Stomach (tissue), 9 donors: ENCODE measurements around the gene CCL7. TPM values are rescaled to one million over a fixed set of nuclear protein-coding genes. Genes with fewer than 3 reads are reported as not detected.

Experiments
- DNase-seq, 2 donors: peaks; one replicate each; pipeline versions ENCODE4 v3.0.0 to v3.0.0-alpha.2; 2013 to 2019
- H3K27ac ChIP-seq, 5 donors: fragments of 200-600 bp in 4 of 5; sonication (generic) in 4 of 5; one replicate each; pipeline ENCODE4 v1.5.1; 2013 to 2019; ENCODE audit warnings: mild to moderate bottlenecking in 1 of 5, moderate library complexity in 1 of 5
- H3K27me3 ChIP-seq, 3 donors: fragments of 200-600 bp; sonication (generic); one replicate each; pipeline ENCODE4 v1.5.1; 2017 to 2019; ENCODE audit warnings: mixed run types in 1 of 3
- H3K36me3 ChIP-seq, 4 donors: fragments of 200-600 bp; sonication (generic); 1 replicate in 3 of 4; 2 replicates in 1 of 4; pipeline ENCODE4 v1.5.1; 2016 to 2019
- H3K4me1 ChIP-seq, 4 donors: fragments of 200-600 bp; sonication (generic); one replicate each; pipeline ENCODE4 v1.5.1; 2016 to 2019
- H3K4me3 ChIP-seq, 4 donors: fragments of 200-600 bp; sonication (generic) in 3 of 4; one replicate each; pipeline ENCODE4 v1.5.1; 2016 to 2019; ENCODE audit warnings: mild to moderate bottlenecking in 1 of 4
- H3K9me3 ChIP-seq, 4 donors: fragments of 200-600 bp; sonication (generic); one replicate each; pipeline ENCODE4 v1.5.1; 2016 to 2019
- EP300 ChIP-seq: sonication (generic); formaldehyde crosslinking; IDR thresholded peaks from one replicate; pipeline ENCODE4 v1.6.1; 2017; ENCODE audit warnings: antibody characterized with exemption
- POLR2A ChIP-seq, 4 donors: fragments of 450-650 bp; IDR thresholded peaks; one replicate each; pipeline ENCODE4 v1.6.1; 2016; ENCODE audit warnings: antibody characterized with exemption in 4 of 4, control low read depth in 2 of 4, mild to moderate bottlenecking in 1 of 4, moderate library complexity in 1 of 4
- POLR2AphosphoS5 ChIP-seq, 3 donors: sonication (generic); formaldehyde crosslinking; IDR thresholded peaks; one replicate each; pipeline ENCODE4 v1.6.1; 2016; ENCODE audit warnings: antibody characterized with exemption in 3 of 3
- WGBS, 5 donors: extraction: QIAGEN DNeasy Blood & Tissue Kit in 3 of 5; methylation state at CpG; one replicate each; pipeline versions ENCODE4 v1.1.5 to v1.1.7; 2013 to 2018; 5-methylcytosine and 5-hydroxymethylcytosine counted together
- intact Hi-C: fragments of 100-400 bp; cut with DNase I; formaldehyde crosslinking; loops from one replicate; pipeline ENCODE4 v1.15.1; 2023; ENCODE audit warnings: low total_unique reads
- polyA plus RNA-seq, 3 donors: library from polyadenylated mRNA; stranded (reverse); fragments of 200-250 nt; gene quantifications; one replicate each; pipeline ENCODE4 v1.2.3, GENCODE V29; 2013
- total RNA-seq, 5 donors: library from RNA; depleted of rRNA; stranded (reverse); fragments of >200 nt; gene quantifications; one replicate each; pipeline versions ENCODE4 v1.1.0 to v1.2.3, GENCODE V29; 2014 to 2016
- TF ChIP-seq, protein P1 (sequence below), 7 experiments: fragments of 450-650 bp in 4 of 7; fragments of 200-600 bp in 3 of 7; sonication (generic) in 3 of 7; IDR thresholded peaks; one replicate each; pipeline ENCODE4 v1.5.1; 2016 to 2019; ENCODE audit warnings: antibody characterized with exemption in 7 of 7, control low read depth in 2 of 7, mild to moderate bottlenecking in 1 of 7
- donor health status: healthy with polysubstance abuse.
- donor health status: Bipolar disorder and iron deficiency.
- donor health status: healthy.

The CCL7 gene
- total and polyA plus RNA-seq, 8 donors, result not detected

DNA sequence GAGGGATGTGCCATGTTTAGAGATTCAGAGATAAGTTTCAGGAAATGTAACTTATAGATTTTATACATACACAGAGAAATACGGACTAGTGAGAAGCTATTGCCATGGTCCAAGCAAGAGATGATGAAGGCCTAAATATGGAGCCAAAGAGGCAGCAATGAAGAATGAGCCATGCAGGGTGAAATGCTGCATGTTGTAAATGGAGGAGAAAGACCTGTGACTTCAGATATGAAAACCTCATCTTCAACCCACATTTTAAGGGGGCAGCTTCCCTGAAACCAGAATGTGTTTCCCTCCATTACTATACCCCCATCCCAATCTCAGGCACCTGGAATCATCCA, 12.1 kb upstream of the CCL7 start:
- no peaks in the 10 kb centered on the region for H3K27me3 ChIP-seq
- H3K4me1 ChIP-seq, result peaks cover 18 to 32% (median 24%) of the 10 kb centered on the region in 4 donors
- no peaks in the 10 kb centered on the region for H3K36me3 ChIP-seq
- TF ChIP-seq EP300 (no peak), POLR2A (IDR thresholded peaks at IDR 0.05) (no peak), POLR2AphosphoS5 (IDR thresholded peaks at IDR 0.05) (no peak)
- TF ChIP-seq, protein P1, sequence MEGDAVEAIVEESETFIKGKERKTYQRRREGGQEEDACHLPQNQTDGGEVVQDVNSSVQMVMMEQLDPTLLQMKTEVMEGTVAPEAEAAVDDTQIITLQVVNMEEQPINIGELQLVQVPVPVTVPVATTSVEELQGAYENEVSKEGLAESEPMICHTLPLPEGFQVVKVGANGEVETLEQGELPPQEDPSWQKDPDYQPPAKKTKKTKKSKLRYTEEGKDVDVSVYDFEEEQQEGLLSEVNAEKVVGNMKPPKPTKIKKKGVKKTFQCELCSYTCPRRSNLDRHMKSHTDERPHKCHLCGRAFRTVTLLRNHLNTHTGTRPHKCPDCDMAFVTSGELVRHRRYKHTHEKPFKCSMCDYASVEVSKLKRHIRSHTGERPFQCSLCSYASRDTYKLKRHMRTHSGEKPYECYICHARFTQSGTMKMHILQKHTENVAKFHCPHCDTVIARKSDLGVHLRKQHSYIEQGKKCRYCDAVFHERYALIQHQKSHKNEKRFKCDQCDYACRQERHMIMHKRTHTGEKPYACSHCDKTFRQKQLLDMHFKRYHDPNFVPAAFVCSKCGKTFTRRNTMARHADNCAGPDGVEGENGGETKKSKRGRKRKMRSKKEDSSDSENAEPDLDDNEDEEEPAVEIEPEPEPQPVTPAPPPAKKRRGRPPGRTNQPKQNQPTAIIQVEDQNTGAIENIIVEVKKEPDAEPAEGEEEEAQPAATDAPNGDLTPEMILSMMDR (IDR thresholded peaks at IDR 0.05), result no peak
- H3K27ac ChIP-seq, result no peak overlapping the region
- intact Hi-C loops, result no loop called here
- no peaks in the 10 kb centered on the region for H3K9me3 ChIP-seq
- 70 to 93% (median 76%) methylated on average over 1 of the region's 1 CpG for WGBS, 5 donors
- DNase-seq, result no peak
- H3K4me3 ChIP-seq, result no peak overlapping the region

DNA sequence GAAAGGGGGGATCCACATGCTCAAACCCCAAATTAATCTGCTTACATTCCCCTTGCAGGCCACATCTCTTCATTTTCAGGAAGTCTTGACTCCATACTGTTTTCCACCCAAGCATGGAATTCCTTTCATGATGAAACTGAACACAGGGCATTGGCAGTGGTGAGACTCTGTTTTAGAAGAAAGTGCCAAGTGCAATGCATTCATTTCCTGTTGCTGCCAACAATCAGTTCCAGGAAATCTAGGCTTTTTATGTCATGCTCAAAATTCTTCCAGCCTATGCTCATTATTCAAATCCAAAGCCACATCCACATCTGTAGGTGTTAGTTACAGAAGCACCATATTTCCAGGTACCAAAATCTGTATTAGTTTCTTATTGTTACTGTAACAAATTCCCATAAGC, 10.9 kb upstream of the CCL7 start:
- no peaks in the 10 kb centered on the region for H3K9me3 ChIP-seq
- TF ChIP-seq POLR2A (IDR thresholded peaks at IDR 0.05), result no peak
- TF ChIP-seq POLR2AphosphoS5 (IDR thresholded peaks at IDR 0.05), result peak in 1 of 3 donors; percentile 24
- no peaks in the 10 kb centered on the region for H3K27me3 ChIP-seq
- no peaks in the 10 kb centered on the region for H3K36me3 ChIP-seq
- H3K4me1 ChIP-seq, result peaks cover 7 to 22% (median 15%) of the 10 kb centered on the region in 4 donors
- intact Hi-C loops, result no loop called here
- DNase-seq, result no peak
- H3K27ac ChIP-seq, result no peak overlapping the region
- no peak overlapping the region for H3K4me3 ChIP-seq

DNA sequence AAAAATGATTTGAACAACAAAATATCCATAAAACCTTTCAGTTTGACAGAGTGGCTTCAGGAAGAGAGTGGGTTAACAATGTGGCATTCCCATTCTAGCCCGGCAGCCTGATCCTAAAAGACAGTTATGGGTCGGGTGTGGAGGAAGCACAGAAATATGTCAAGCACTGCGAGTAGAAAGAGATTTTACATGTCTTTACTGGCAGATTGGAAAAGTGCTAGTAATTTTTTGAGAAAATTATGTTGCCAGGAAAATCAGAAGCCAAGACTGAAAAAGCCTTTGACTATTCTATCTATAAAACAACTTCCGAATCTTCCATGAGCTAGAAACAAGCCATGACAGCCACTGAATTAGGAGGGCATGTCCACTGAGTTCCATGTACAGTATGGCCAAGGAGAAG, 9.2 kb upstream of the CCL7 start:
- H3K27me3 ChIP-seq, result no peaks in the 10 kb centered on the region
- intact Hi-C loops, result no loop called here
- 56 to 67% (median 65%) methylated on average over 4 of the region's 4 CpGs for WGBS, 5 donors
- no peak overlapping the region for H3K4me3 ChIP-seq
- no peak for DNase-seq
- H3K4me1 ChIP-seq, result peaks cover 0 to 7% (median under 1%) of the 10 kb centered on the region in 4 donors
- no peaks in the 10 kb centered on the region for H3K36me3 ChIP-seq
- TF ChIP-seq, protein P1 (IDR thresholded peaks at IDR 0.05), result no peak
- TF ChIP-seq EP300 (no peak), POLR2AphosphoS5 (IDR thresholded peaks at IDR 0.05) (no peak), POLR2A (IDR thresholded peaks at IDR 0.05) (no peak)
- no peak overlapping the region for H3K27ac ChIP-seq
- no peaks in the 10 kb centered on the region for H3K9me3 ChIP-seq

DNA sequence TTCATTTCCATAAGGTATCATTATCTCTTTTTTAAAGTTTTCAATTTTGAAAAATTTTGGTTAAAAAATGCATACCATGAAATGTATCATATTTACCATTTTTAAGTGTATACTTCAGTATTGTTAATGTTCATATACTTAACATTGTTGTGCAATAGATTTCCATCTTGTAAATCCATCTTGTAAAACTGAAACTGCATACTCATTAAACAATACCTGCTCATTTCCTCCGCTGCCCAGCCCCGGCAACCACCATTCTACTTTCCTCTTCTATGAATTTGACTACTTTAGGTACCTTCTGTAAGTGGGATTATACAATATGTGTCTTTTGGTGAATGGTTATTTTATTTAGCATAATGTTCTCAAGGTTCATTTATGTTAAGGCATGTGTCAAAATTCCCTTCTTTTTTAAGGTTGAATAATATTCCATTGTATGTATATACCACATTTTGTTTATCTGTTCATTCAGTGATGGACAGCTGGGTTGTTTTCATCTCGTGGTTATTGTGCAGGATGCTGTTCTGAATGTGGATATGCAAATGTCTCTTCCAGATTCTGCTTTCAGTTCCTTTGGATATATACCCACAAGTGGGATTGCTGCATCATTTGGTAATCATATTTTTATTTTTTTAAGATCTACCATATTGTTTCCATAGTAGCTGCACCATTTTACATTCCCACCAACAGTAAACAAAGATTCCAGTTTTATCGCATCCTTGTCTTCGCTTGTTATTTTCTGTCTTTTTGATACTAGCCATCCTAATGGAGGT, 8.3 kb upstream of the CCL7 start:
- Histone ChIP-seq H3K27ac (no peak overlapping the region), H3K4me1 (no peaks in the 10 kb centered on the region), H3K4me3 (no peak overlapping the region), H3K36me3 (no peaks in the 10 kb centered on the region), H3K27me3 (no peaks in the 10 kb centered on the region), H3K9me3 (no peaks in the 10 kb centered on the region)
- intact Hi-C loops, result no loop called here
- TF ChIP-seq EP300 (no peak), POLR2AphosphoS5 (IDR thresholded peaks at IDR 0.05) (no peak), POLR2A (IDR thresholded peaks at IDR 0.05) (no peak)
- TF ChIP-seq, protein P1 (IDR thresholded peaks at IDR 0.05), result no peak
- WGBS, 5 donors, result 83 to 90% (median 83%) methylated on average over 5 of the region's 5 CpGs
- no peak for DNase-seq

DNA sequence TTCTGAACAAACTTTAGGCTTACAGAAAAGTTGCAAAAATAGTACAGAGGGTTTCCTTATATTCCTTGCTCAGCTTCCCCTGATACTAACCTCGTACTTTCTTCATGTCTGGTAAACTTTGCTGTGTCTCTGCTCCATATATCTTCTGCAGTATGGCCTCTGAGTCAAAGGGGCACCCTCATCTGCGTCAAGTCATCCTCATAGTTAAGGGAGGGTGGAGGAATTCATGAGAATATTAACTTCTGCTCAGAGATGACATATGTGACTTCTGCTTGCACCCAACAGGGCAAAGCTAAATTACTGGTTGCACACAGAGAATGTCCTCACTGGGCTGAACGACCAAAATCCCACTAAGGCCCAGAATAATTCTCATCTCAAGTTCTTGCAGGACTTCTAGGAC, 4.3 kb upstream of the CCL7 start:
- no peak for DNase-seq
- WGBS, 5 donors, result 28 to 53% (median 29%) methylated on average over 3 of the region's 3 CpGs
- TF ChIP-seq, protein P1 (IDR thresholded peaks at IDR 0.05), result no peak
- TF ChIP-seq POLR2AphosphoS5 (IDR thresholded peaks at IDR 0.05) (no peak), POLR2A (IDR thresholded peaks at IDR 0.05) (no peak), EP300 (no peak)
- peaks cover 0 to 4% (median 0%) of the 10 kb centered on the region in 3 donors for H3K27me3 ChIP-seq
- no peak overlapping the region for H3K4me3 ChIP-seq
- no peaks in the 10 kb centered on the region for H3K36me3 ChIP-seq
- no peaks in the 10 kb centered on the region for H3K9me3 ChIP-seq
- no peak overlapping the region for H3K27ac ChIP-seq
- H3K4me1 ChIP-seq, result no peaks in the 10 kb centered on the region
- intact Hi-C loops, result no loop called here
